ENCODE data around the gene SORCS2.

Gene SORCS2

DNA sequence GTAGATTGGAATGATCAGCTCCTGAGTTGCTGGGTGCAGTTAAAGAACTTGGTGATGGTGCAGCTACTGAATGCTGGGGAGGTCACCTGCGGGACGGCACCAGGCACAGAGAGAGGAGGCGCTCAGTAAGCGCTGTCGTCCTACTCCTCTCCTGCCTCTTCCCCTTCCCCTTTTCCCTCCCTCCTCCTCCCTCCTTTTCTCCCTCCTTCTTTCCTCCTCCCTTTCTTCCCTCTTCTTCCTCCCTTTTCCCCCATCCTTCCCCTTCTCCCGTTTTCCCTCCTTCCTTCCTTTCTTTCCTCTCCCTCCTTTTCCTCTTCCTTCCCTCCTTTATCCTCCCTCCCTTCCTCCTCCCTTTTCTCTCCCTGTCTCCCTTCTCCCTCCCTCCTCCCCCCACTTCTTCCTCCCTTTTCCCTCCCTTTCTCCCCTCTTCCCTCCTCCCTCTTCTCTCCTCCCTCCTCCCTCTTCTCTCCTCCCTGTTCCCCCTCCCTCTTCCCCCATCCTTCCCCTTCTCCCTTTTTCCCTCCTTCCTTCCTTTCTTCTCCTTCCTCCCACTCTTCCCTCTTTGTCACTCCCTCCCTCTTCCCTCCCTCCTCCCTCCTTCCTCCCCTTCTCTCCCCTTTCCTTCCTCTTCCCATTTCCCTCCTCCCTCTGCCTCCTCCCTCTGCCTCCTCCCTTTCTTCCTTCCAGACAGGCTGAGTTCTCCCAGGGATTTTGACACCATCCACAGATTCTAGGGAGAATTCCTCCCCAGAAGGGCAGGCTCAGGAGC is 330.3 kb downstream of the SORCS2 start:
- DNase-seq: no peak

DNA sequence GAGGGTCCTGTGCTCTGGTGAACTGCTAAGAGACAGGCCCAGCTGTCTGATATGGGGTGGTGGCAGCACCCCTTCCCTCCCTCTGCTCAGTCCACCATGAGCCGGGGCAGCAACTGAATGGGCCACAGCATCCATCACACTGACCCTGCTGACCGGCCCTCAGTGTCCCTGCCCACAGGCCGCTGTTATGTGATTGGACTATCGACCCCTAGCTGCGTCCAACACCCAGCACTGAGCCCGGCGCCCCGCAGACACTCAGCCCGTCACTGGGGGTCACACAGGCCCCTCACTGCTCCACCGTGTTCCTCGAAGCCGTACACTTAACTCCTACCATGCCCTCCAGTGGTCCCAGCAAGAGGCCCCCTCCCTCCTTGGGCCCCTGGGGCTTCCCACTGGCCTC is 331.2 kb downstream of the SORCS2 start:
- no peak for DNase-seq

DNA sequence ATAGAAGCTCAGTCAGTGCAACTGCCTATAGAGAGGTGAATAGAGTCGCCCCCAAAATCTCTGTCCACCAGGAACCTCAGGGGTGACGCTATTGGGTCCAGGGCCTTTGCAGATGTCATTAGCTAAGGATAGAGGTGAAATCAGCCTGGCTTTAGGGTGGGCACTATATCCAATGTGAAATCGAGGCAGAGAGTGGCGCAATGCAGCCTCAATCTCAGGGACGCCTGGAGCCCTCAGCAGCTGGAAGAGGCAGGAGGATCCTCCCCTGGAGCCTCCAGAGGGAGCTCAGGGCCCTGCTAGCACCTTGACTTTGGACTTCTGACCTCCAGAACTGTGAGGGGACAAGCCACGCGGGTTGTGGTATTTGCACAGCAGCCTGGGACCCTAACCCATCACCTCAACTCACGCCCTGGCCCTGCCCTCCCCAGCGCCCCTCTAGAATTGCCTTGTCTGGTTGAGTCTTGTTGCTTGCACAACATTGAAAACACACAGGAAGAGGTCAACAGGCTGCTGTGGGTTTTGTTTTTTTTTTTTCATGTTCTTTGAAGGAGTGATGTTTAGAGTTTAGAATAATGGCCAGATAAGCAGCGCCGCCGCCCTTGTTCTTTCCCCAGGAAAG is 331.8 kb downstream of the SORCS2 start:
- DNase-seq: peak; percentile 48

DNA sequence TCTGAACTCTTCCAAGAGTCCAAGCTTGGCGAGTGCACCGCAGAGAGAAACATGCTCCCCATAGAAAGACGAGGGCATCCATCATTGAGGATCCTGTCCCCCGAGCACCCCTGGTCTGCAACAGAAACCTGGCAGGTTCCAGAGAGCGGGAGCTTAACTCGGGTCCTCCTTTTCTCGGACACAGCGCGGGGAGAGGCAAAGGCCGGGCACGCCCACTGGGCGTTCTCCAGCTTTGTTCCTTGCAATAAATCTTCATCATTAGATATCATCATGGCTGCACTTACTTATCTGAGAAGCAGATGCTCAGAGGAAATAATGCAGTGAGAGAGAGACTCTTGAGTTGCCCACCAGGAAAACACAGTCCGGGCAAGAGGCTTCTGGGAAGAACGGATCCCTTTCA is 332.5 kb downstream of the SORCS2 start:
- no peak for DNase-seq

DNA sequence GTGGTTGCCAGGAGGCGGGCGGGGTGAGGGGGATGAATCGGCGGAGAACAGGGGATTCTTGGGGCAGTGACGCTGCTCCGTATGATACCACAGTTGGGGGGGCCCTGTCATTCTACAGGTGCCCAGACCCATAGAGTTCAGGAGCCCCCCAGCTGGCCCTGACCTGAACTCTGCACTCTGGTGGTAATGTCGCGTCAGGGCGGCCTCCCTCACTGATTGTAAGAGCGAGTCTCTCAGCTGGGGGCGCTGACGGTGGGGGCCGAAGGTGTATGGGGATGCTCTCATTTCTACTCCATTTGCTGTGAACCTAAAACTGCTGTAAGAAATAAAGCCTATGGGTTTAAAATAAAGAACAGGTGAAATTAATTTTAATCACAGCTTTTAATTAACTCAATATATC is 334.2 kb downstream of the SORCS2 start:
- peak; percentile 8 for DNase-seq

DNA sequence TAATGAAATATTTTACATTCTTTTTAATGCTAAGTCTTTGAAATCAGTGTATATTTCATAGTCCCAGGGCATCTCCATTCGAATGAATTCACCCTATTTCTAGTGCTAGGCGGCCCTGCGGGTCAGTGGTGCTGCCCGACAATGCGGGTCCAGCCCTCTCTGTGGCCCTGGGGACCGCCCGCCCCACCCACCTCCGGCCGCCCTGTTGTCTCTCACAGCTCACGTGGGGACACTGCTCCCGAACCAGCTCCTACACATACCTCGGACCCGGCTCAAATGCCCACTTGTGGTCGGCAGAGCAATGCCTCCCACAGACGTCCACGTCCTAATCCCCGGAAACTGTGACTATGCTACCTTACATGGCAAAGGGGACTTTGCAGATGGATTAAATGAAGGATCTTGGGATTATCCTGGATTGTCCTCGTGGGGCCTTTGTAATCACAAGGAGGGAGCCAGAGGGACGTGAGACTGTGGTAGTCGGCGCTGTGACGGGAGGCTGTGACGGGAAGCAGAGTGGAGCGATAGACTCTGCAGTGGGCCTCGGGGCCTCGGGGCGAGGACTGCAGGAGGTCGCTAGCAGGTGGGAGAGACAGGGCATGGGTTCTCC is 334.7 kb downstream of the SORCS2 start:
- DNase-seq: no peak

DNA sequence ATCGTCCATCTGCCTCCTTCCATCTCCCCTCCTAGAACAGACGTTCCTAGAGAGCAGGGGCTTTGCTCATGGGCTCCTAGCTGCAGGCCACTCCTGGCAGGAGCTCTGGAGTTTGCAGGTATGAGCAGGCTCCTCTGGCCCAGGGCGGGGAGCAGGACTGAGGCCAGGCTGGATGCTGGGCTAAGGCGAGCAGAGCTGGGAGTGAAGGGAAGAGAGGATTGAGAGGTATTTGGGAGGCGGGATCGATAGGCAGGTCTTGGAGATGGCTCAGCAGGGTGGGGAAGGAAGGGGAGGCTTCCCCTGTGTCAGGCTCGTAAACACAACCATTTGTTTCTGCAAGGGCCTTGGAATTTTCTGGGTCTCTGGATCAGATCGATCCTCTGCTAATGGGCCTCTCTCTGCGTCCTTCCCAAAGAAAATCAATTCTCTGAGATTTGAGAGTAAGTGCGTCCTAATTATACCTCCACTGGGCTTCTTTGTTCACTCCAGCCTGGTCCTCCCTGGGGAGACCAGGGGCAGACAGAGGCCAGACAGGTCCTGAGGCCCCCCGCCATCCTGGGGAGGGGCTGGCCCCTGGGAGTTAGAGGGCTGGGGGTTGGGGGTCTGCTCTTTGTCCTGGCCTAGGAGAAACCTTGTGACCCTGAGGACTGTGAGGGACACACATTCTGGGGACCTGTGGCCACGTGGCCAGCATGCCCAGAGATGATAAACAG is 337.2 kb downstream of the SORCS2 start:
- no peak for DNase-seq

DNA sequence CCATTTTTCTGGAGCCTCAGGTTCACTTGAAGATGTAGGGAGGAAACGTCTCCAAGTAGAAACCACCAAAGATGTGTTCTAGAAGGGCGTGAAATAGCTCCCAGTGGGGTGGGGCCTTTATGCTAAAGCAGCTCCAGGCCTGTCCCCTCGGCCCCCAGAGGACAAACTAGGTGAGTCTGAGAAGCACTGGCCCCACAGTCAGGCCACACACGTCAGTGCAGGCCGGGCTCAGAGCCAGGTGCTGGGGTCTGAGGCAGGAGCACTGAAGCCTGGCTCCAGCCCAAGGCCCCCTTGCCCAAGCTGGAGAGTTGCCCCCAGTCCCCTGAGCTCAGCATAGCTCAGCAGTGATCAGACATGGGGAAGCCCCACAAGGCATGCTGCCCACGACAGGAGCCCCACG is 337.7 kb downstream of the SORCS2 start:
- no peak for DNase-seq

DNA sequence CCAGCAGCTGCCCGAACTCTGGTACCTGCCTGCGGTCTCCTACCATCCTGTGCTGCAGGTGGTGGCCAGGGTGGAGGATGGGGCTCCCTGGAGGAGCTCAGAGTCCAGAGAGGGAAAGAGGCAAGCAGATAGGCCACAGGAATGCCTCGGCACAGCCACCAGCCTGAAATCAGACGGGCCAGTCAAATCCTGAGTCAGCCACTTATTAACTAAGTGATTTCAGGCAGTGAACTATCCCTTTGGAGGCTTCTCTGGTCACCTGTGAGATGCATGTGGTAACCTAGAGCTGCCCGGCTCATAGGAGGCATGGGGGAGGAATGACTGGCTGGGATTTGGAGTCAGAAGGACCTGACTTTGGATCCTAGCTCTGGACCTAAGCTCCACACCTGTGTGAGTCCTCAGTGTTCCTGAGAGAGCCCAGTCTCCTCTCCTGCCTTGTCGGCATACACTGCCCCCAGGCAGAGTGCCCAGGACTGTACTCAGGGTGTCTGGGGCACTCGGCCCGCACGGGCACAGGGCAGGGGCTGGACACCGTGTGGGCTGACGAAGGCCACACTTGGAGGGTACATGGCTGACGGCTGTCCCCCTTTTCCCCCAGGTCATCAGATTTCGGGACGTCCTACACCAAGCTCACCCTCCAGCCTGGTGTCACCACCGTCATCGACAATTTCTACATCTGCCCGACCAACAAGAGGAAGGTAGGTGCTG is 338.7 kb downstream of the SORCS2 start:
- DNase-seq: no peak

DNA sequence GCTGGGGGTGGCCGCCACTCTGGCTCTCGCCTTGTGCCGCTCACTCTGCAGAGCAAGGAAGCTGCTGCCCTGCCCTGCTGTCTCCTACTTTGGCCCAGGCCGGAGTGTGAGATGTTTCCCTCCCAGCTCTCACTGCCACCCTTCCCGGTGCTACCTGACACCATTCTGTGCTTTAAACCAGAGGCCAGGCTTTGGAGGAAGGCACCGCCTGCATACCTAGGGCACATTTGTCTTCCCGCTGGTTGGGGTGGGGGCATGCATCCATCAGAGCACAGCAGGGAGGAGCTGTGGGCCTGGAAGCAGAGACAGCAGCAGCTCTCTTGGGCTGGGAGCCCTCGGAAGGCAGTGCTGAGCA is 339.3 kb downstream of the SORCS2 start:
- DNase-seq: no peak

DNA sequence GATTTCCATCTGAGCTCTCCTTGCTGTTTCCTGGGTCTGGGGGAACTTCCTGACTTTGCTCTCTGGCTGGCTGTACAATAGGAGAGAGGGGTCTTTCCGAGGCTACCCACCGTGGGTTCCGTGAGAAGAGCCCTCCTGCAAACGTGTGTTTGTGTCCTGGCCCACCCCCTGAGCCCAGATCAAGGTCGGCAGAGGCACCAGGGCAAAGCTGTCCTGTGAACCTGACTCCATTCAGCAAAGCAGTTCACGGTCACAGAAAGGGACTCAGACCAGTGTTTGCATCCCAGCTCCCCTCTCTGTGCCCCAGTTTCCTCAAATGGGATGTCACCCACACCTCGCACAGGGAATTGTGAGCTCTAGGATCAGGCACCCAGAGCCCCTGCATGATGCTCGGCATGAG is 339.7 kb downstream of the SORCS2 start:
- DNase-seq: no peak

DNA sequence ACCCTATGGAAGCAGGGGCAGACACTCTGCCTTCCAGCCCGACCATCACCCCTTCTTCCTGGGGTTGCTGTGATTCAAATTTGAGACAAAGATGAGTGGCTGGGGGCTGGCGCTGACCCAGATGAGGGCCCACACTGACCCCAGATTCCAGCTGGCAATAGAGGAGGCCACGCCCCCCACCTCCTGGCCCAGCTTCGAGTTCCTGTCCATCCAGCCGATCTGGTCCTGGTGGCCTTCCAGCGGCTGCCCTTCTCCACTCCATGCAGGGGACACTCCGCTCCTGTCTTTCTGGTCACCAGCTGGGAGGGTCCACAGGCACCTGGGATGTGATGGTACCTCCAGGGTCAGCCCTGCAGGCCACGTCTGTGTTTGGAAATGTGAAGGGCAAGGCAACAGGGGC is 340.9 kb downstream of the SORCS2 start:
- no peak for DNase-seq

DNA sequence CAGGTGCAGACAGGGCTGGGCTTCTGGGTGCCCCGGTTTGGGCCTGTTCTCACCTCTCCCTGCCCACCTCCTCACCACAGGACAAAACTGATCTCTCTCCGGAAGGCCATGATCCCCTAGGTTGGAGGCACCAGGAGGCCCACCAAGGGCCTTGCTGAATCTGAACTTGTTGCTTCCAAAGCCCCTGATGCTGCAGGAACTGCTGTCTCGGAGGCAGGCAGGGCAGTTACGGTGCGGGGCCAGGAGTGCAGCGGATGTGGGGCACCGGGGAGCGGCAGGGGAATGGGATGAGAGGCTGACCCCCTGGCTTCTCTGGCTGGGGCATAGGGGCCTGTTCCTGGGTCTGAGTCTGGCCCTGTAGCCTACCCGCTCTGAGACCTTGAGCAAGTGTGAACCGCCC is 342.8 kb downstream of the SORCS2 start:
- no peak for DNase-seq

DNA sequence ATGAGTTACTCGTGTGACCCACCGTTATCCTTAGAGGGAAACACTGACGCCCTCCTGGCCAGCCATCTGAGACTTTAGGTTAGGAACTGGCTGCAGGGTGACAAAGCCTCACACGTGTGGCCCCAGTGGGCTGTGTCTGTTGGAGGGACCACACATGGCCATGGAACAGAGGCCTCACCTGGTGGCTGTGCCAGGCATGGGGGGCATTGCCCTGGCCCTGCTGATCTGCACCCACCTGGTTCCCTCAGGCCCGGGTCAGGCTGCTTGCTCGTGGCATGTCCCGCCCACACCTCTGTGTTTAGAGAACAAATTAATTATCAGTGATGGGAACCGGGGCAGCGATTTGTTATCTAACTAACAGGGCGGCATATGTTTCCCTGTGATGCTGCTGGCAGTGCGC is 343.3 kb downstream of the SORCS2 start:
- no peak for DNase-seq

DNA sequence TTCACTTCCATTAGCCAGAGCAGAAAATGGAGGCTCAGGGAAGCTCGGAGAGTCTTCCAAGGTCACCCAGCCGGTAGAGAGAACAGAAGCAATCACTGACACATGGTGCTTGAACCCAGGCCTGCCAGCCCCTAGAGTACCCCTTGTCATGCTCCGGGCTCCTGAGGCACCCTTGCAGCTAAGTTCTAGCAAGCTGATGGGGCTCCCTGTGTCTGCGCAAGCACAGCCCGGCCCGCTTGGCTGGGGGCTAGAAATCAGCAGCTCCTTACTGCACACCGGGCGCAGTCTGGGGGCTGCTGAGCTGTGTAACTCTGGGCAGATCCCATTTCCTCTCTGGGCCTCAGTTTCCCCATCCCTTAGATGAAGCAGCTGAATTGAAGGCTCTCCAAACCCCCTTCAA is 344.5 kb downstream of the SORCS2 start:
- no peak for DNase-seq

DNA sequence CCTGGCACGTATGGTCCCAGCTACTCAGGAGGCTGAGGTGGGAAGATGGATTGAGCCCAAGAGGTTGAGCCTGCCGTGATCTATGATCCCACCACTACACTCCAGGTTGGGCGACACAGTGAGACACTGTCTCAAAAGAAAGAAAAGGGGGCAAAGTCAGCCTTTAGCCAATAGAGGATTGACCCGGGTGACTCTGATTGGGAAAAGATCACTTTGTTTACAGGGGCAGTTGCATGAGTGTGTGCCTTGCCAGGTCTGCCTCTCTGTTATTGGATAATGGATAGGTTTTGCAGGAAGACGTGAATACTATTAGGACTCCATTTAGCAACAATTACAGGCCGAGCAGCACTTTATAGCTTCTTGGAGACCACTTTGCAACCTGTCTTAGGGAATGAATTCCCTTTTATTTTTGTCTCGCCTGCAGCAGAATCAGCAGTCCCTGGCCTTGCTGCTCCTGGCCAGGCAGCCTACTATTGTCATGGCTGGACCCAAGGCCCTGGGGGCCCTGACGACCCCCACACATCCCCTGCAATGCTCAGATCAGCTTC is 345.6 kb downstream of the SORCS2 start:
- DNase-seq: no peak

DNA sequence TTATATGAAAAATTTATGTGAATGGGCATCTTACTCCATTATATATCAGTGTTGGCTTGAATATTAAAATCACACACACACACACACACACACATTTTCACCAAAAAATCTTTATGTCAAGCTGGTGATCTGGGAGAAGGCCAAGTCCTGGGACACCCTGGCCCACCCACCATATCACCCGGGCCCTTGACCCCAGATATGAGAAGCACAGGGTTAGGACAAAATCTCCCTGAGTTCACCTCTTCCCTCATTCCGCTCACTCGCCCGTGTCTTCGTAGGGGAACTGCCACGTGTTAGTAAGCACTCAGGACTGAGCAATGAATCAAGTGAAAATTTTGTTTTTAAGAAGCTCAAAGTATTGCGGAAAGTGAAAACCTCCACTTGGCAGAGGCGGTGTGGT is 346.2 kb downstream of the SORCS2 start:
- no peak for DNase-seq

DNA sequence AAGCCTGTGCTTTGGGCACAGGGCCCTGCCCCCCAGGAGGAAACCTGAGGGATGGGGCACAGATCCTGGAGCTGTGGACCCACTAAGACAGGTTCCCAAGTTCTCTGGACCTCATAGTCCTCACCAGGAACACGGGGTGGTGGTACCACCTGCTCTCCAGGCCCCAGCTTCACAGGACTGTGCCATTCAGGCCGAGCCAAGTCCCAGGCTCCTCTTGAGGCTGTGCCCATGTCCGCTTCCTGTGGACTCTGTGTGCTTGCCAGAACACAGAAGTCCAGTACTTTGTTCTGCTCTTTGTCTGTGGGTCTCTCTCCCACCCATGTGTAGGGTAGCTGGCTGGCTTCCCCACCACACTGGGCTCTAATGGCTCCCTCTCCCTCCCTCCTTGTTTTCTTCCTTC is 346.8 kb downstream of the SORCS2 start:
- no peak for DNase-seq

DNA sequence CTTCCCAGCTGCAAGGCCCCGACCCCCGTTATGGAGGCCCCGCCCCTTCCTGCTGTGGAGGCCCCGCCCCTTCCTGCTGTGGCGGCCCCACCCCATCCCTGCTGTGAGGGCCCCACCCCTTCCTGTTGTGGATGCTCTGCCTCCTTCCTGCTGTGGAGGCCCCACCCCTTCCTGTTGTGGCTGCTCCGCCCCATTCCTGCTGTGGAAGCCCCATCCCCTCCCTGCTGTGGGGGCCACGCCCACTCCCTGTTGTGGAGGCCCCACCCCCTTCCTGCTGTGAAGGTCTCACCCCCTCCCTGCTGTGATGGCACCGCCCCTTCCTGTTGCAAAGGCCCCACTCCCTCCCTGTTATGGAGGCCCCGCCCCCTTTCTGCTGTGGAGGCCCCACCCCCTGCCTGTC is 347.3 kb downstream of the SORCS2 start:
- DNase-seq: peak; percentile 76

DNA sequence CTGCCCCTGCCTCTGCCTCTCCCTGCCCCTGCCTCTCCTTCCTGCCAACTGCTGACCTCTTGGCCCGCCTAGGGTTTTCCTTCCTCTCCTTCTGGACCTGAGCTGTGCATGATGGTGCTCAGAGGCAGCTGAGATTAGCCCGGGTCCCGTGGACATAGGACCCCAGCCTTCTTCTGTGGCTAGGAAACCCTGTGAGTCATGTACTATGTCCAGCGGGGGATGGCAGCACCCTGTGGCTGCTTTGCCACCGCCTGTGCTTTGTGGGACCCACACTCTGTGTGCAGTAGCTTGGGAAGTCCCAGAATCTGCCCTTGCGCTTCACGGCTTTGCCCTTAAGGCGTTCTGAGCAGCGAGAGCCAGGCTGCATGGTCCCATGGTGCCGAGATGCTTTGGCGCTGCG is 347.9 kb downstream of the SORCS2 start:
- no peak for DNase-seq

DNA sequence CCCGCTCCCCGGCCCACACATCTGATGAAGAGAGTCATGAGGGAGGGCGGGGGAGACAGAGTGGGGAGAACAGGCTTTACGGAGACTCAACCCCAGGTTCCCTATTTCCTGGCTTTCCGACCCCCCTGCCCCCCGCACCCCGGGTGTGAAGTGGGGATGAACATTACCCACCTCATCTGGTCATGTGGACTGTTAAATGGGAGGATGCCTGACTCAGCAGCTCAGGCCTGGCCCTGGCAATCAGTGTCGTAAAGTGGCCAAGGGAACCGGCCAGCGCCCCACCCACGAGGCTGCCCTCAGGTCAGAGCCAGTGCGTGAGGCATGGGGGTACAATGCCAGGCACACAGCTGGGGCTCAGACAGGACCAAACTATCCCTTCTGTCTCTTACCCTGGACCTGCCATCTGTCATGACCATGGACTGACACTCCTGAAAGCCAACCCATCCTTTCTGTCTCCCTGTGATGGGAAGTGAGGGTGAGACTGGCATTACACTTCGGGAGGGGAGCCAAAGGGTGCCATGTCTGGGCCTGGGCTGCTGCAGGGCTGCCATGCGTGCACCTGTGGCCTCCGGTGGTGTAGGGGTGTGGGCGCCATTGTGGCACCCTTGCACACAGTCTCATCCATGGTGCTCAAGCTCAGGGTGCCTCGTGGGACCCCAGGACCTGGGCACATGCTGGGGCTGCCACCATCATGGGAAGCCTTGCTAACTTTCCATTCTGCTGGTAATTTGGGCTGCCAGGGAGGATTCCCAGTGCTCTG is 348.5 kb downstream of the SORCS2 start:
- no peak for DNase-seq

DNA sequence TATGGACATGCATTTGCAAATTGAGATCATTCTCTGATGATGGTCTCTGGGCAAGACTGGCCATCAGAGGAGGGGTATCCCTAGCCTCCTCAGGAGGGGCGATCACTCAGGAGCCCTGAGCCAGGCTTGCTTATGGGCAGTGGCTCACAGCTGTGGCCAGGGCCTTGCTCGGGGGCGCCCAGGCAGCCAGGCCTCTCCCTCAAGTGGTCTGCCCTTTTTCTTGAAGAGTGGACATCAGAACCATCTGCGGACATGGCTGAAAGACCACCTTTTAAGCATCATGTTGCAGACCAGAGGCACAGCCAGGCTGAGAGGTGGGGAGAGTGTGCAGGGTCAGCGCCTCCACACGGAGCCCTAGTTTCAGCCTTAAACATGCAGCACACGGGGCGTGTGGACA is 349.1 kb downstream of the SORCS2 start:
- DNase-seq: no peak
